WERI-Rb-1 (cell line): ENCODE measurements around the gene EXPH5.

ENCODE experiments used
- DNase-seq: peaks from one replicate; pipeline ENCODE4 v3.0.0-alpha.2; 2020
- H3K27ac ChIP-seq: fragments of 250-450 bp; sonication (Bioruptor Pico); 2 replicates; pipeline ENCODE4 v1.5.1; 2020; ENCODE audit warnings: mild to moderate bottlenecking, moderate library complexity
- H3K27me3 ChIP-seq: fragments of 250-450 bp; sonication (Bioruptor Pico); 2 replicates; pipeline ENCODE4 v1.5.1; 2021; ENCODE audit warnings: mild to moderate bottlenecking, low read depth, moderate library complexity; ENCODE audit not compliant: insufficient read depth, severe bottlenecking
- H3K36me3 ChIP-seq: fragments of 250-450 bp; sonication (Bioruptor Pico); 2 replicates; pipeline ENCODE4 v1.5.1; 2020; ENCODE audit warnings: mild to moderate bottlenecking, moderate library complexity
- H3K4me3 ChIP-seq: 2 replicates; pipeline ENCODE4 v1.5.1; 2011; ENCODE audit warnings: low read depth, mild to moderate bottlenecking, control low read depth, low read length
- H3K9me3 ChIP-seq: fragments of 250-450 bp; sonication (Bioruptor Pico); 2 replicates; pipeline ENCODE4 v1.5.1; 2021; ENCODE audit warnings: mild to moderate bottlenecking, moderate library complexity; ENCODE audit not compliant: severe bottlenecking
- CTCF ChIP-seq: IDR thresholded peaks from 2 replicates; pipeline ENCODE4 v1.5.1; 2011; ENCODE audit warnings: low read depth, mild to moderate bottlenecking, control low read depth, inconsistent platforms, low read length

The EXPH5 gene

GRCh38 chr11:108508653-108509593 lies 84.6 kb downstream of the EXPH5 start:
- no peak overlapping the region for H3K4me3 ChIP-seq
- H3K27me3 ChIP-seq: no peaks in the 10 kb centered on the region
- peaks cover 2% of the 10 kb centered on the region for H3K36me3 ChIP-seq
- no peak for DNase-seq
- no peak overlapping the region for H3K27ac ChIP-seq
- no peak for TF ChIP-seq CTCF
- peaks cover 2% of the 10 kb centered on the region for H3K9me3 ChIP-seq

- no peak for DNase-seq
- Histone ChIP-seq H3K9me3 (no peaks in the 10 kb centered on the region), H3K4me3 (no peak overlapping the region), H3K36me3 (no peaks in the 10 kb centered on the region), H3K27me3 (no peaks in the 10 kb centered on the region), H3K27ac (no peak overlapping the region)
- no peak for TF ChIP-seq CTCF
Observed at GRCh38 chr11:108501396-108501795, 92.2 kb downstream of the EXPH5 start.

- Histone ChIP-seq H3K9me3 (no peaks in the 10 kb centered on the region), H3K36me3 (no peaks in the 10 kb centered on the region), H3K4me3 (no peak overlapping the region), H3K27me3 (no peaks in the 10 kb centered on the region), H3K27ac (no peak overlapping the region)
- no peak for DNase-seq
- TF ChIP-seq CTCF: no peak
Observed at GRCh38 chr11:108500721-108501120, 92.8 kb downstream of the EXPH5 start.

- DNase-seq: no peak
- no peaks in the 10 kb centered on the region for H3K27me3 ChIP-seq
- no peaks in the 10 kb centered on the region for H3K36me3 ChIP-seq
- no peak for TF ChIP-seq CTCF
- no peaks in the 10 kb centered on the region for H3K9me3 ChIP-seq
- no peak overlapping the region for H3K4me3 ChIP-seq
- H3K27ac ChIP-seq: no peak overlapping the region
Observed at GRCh38 chr11:108500169-108500568, 93.4 kb downstream of the EXPH5 start.

- Histone ChIP-seq H3K4me3 (peak overlapping the region; percentile 78), H3K27ac (peak overlapping the region; percentile 94), H3K27me3 (no peaks in the 10 kb centered on the region), H3K36me3 (no peaks in the 10 kb centered on the region), H3K9me3 (no peaks in the 10 kb centered on the region)
- DNase-seq: no peak
- no peak for TF ChIP-seq CTCF
Observed at GRCh38 chr11:108498816-108499408, 94.7 kb downstream of the EXPH5 start.
